Fibroblast of peridontal ligament (primary cell): ENCODE measurements around the gene MRPL53.
"Not testable (repeated sequence)": the region's sequence is repeated elsewhere in the genome, so short reads cannot be mapped to it uniquely, and the experiment has no call there.

Source experiments
- DNase-seq: peaks from one replicate; pipeline ENCODE4 v3.0.0-alpha.2; 2010; ENCODE audit errors: extremely low read depth

The MRPL53 gene

DNA sequence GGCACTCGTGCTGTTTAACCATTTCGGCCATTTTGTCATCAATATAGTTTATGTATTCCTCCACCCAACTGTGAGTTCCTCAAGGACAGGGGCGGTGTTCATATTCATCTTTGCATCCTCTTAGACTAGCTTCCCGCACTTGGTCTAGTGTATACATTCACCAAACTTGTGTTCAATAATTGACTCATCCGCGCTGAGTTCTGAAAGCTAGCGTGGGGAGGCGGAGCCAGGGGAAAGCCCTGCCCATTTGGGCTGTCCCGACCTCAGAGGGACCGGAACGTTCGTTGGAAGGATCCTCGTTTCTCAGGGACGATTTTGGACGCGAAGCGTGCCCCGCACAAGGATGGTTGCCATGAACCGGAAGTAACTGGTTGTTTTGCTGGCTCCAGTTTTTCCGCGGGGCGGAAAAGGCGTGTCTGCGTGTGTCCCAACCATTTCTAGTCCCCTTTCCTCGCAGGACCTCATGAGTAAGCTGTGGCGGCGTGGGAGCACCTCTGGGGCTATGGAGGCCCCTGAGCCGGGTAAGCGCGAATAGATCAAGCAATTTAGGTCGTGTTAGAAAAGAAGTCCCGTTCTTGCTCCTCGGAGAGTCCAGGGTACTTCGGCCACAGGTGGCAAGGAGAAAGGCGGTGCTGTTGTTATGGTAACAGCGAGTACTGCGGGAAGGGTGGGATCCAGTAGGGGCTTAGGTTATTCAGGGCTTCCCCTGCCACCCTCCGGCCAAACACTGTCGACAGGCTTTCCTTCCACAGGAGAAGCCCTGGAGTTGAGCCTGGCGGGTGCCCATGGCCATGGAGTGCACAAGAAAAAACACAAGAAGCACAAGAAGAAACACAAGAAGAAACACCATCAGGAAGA is 17.6 kb downstream of the MRPL53 start, which contains the start of gene INO80B:
Gene INO80B, plus strand, starts transcription at position 434 of the 858 bp plus-strand sequence. Its CDS starts 30 bp downstream, at position 464.
- DNase-seq: peak; percentile 99

- no peak for DNase-seq
These were observed 21.8 kb downstream of the MRPL53 start for GRCh38 chr2:74450570-74451190.

GRCh38 chr2:74448771-74449170 is 23.7 kb downstream of the MRPL53 start:
- no peak for DNase-seq

DNA sequence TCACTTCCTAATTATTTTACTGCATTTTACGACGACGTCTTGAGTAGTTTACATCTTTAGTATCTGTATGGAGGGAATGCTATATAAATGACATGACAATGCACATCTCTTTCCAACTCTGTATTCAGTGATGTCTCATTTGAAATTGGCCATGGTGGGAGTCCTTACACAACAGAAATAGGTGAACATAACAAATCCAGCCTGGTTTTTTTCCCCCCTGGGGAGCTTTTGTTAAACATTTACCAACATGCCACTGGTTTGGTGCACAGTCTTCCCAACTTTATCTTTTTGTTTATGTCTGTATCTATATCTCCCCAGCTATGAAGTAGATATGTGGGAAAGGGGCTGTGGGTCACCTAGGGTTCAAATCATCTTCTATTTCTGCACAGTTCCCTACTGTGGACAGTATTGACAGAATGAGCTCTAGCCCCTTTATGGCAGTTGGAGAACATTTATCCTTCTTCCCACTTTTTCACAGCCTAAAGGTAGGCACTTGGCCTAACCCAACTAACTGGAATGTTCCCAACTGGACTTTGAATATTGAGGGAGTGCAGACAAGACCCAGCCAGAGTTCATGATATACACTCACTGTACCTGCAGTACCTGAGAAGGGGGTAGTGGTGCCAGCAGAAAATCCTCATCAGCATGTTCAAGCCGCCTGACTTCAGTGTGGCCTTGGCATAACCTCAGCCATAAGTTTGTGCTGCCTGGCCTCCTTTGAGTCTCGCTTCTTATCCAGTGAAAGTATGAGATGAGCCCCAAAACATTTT is 25.1 kb downstream of the MRPL53 start:
- no peak for DNase-seq

DNA sequence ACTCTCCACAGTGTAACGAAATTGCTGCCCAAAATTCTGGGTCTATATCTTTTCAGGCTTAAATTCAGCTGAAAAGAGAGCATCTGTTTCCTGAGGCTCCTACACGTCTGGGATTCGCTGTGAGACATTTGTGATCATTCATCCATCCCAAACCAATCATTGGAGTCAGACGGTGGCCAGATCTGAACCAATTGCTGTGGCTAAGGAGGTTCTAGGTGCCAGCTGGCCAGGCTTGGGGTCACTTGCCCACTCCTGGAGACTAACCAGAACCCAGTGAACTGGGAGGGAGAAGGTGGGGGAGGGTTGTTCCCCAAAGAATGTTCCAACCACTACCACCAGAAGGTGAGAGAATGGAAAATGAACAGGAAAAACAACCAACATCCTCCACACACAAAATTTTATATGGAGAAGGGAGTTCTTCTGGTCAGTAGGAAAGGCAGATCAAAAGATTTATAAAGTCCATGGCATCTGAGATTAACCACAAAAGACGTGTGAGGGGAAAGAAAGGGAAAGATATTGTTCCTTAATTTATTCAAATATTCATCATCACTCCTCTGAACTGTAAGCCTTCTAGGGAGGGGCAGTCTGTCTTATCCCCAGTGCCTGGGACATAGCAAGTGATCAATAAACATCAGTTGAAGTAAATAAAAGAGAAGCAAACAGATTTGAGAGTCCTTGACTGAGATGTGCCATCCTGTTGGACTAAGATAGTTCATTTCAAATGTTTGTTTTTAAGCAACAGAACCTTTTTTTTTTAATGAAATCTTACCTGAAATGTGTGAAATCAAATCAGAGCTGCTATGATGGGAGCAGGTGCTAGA is 27.8 kb downstream of the MRPL53 start:
- no peak for DNase-seq

- DNase-seq: not testable (repeated sequence)
These were observed 29.8 kb downstream of the MRPL53 start for GRCh38 chr2:74442483-74443297.

DNA sequence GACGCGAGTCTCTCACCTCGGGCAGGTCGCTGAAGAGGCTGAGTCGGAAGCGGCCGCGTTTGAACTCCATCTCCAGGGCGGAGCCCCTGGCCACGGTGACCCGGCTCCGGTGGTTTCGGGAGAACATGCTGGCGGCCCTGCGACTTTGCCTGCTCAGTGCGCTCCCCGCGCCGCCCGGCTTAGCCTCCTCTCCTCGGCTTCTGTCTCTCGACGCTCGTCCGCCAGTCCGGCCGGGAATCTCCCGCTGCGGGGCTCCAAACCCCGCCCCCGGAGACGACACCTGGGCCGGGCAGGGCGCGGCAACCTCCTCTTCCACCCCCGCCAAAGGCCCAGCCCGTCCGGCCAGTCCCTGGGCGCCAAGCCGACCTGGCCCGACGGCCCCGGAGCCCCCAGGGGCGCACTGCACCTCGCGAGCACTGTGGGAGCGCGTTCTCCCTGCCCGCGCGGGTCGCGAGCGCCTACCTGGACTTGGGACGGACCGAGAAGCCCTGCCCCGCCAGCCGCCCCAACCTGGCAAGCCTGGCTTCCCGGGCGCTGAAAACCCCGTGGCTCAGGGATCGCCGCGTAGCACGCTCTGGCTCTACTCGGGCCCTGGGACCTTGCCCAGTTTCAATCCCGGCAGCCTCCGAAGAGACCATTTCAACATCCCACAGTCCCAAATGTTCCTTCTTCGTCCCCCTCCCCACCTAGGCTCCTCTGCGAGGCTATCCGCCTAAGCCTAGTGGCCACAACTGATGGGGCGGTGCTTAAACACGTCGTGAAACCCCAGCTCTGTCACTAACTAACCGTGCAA is 30.6 kb downstream of the MRPL53 start, which contains the start of gene RTKN:
Gene RTKN, minus strand, starts transcription at position 248 of the 793 bp plus-strand sequence. Its CDS starts 121 bp downstream, at position 127.
- no peak for DNase-seq

DNA sequence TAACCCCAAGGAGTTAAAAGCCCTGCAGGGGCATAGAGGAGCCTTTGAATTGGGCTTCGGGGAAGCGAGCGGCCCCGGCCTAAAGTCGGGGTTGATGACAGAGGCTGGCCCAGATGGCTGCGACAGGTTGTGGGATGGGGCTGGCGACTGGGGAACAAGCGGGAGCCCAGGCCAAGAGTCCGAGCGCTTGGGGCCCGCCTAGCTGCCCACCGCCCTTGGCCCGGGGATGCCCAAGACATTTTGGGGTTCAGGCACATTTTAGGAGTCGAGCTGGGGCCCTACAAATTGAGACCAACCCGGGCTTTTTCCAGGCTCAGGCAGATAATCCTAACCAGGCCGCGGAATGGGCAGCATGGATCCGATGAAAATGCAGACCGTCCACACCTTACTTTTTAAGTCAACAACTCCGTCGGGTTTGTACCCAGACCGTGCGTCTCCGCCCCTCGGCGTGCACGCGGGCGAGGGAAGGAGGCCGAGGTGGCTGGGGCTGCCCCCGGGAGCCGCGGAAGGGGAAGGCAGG is 31.2 kb downstream of the MRPL53 start:
- no peak for DNase-seq

DNA sequence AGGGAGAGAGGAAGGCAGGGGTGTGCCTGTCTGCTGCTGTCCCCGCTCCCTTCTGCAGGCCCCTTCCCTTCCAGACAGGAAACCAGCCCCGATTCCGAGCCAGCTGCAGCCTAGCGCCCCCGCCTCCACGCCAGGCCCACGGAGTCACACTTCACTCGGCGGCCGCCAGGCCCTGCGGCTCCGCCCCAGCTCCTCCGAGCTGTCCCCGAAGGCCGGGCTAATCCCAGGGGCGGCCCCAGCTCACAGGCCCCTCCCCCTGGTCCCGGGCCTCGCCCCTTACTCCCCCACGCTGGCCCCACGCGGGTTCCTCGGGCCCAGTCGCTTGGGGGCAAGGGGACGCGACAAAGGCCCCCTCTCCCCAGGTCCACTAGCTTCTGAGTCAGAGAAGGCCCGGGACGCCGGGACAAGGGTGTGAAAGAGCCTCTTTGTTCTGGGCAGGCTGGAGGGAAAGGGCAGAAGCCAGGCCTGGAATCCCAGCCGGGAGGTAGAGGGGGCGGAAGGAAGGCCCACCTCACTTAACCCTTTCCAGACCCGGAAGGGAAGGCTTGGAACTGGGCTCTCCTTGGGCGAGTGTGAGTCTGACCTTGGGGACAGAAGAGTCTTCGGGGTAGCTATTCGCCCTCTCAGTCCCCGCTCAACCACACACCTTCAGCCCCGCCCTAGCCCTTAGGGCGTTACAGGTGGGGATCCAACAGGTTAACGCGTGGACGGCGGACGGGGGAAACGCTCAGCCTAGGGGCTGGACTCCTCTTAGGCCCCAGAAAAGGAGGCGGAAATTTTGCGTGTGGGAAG is 31.9 kb downstream of the MRPL53 start:
- peak; percentile 69 for DNase-seq

DNA sequence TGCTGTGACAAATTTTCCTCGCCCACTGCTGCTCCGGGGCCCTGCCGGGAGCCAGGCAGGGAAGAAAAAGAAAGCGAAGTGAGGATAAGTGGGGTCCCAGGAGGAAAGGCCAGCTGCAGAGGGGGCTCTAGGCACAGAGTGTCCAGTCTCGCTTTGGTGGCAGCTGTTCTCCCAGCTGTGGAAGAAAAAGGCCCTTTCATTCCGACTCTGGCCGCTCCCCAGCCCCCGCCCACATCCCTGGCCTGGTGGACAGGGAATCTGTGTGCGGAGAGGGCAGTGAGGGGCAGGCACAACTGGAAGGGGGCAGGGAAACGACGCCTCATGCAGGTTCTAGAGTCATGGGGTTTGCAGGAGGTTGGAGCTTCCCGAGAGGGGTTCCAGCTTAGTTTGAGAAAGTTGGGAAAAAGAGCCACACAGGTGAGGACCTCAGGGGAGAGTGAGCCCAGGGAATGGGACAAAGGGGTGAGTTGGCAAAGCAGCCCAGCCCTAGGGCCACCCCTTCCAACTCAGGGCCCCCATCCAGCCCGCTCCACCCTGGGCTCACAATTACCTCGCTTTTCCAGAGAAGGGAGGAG is 32.6 kb downstream of the MRPL53 start:
- peak; percentile 47 for DNase-seq

DNA sequence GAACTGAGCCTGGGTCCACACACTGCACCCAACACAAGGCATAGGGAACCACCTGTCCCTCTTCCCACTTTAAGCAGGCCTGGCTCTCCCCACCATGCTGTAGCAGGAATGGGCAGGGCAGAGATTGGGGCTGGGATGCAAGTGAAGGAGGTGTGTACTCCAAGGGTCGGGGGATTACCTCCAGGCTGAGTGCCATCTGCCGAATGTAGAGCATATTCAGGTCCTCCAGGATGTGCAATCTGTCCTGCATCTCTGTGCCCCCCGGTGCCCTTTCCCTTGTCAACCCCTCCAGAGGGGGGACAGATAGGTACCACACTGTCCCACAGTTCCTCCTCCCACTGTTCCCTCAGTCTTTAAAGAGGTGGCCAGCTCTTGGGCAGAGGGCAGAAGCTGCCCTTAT is 33.1 kb downstream of the MRPL53 start:
- no peak for DNase-seq

- no peak for DNase-seq
These were observed 34.2 kb downstream of the MRPL53 start for GRCh38 chr2:74438248-74438647.

GRCh38 chr2:74436848-74437695 is 35.4 kb downstream of the MRPL53 start:
- no peak for DNase-seq

- no peak for DNase-seq
These were observed 36.2 kb downstream of the MRPL53 start for GRCh38 chr2:74436111-74436805.

GRCh38 chr2:74430502-74430901 is 42.0 kb downstream of the MRPL53 start:
- no peak for DNase-seq
